K562 (cell line): ENCODE measurements around the gene DHX40.

ENCODE experiments used
- NCOA6 ChIP-seq: fragments of 450-650 bp; IDR thresholded peaks from 2 replicates; pipeline ENCODE4 v1.6.1; 2017; ENCODE audit warnings: mild to moderate bottlenecking
- TF ChIP-seq, protein P1 (sequence below), 3 experiments: IDR thresholded peaks in 2 of 3; conservative IDR thresholded peaks in 1 of 3; 2 replicates each; pipeline ENCODE4 v1.5.1; 2011 to 2012; ENCODE audit warnings: low read length in 3 of 3, mild to moderate bottlenecking in 3 of 3, control low read depth in 2 of 3, improper control_type of control experiment in 1 of 3, inconsistent platforms in 1 of 3, low read depth in 1 of 3, mixed read lengths in 1 of 3, moderate library complexity in 1 of 3; ENCODE audit not compliant: insufficient read depth in 2 of 3
- TF ChIP-seq, protein P2 (sequence below): fragments of 200-800 bp; sonication (Bioruptor generic); IDR thresholded peaks from 2 replicates; pipeline ENCODE4 v1.6.1; 2017; ENCODE audit warnings: missing genetic modification characterization, missing compliant biosample characterization

DNA sequence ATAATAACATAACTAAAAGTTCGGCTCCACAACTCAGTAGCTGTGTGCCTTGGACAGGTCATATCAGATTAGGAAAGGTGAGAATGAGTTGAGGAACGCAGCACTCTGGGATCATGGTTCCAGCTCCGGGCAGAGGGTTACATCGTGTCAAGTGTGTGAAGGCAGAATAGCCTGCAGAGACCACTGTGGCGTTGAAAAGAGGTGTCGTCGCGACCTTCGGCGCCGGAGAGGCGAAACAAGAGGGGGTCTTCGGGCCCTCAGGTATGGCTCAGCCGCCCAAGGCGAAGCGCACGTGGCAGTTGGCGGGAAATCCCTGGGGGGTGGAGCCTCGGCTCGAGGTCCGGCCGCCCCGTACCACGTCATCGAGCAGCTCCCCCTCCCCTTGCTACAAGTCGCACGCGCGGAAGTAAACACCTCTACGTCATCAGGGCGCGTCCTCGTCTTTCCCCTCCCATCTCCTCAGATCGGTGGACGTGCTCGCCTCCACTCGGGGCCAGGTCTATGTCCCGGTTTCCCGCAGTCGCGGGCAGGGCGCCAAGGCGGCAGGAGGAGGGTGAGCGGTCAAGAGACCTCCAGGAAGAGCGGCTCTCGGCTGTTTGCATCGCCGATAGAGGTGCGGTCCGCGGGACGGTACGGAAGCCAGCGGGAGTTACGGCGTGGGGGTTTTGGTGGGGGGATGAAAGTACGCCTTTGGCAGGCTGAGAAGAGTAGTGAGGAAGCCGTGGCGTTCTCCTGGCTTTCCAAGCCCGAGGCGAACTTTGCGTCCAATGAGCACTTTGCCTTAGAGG, at the start of gene DHX40:
- TF ChIP-seq, protein P1, sequence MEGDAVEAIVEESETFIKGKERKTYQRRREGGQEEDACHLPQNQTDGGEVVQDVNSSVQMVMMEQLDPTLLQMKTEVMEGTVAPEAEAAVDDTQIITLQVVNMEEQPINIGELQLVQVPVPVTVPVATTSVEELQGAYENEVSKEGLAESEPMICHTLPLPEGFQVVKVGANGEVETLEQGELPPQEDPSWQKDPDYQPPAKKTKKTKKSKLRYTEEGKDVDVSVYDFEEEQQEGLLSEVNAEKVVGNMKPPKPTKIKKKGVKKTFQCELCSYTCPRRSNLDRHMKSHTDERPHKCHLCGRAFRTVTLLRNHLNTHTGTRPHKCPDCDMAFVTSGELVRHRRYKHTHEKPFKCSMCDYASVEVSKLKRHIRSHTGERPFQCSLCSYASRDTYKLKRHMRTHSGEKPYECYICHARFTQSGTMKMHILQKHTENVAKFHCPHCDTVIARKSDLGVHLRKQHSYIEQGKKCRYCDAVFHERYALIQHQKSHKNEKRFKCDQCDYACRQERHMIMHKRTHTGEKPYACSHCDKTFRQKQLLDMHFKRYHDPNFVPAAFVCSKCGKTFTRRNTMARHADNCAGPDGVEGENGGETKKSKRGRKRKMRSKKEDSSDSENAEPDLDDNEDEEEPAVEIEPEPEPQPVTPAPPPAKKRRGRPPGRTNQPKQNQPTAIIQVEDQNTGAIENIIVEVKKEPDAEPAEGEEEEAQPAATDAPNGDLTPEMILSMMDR (IDR thresholded peaks at IDR 0.05 in 2 of 3, conservative IDR thresholded peaks at IDR 0.05 in 1 of 3; ENCODE audit: insufficient read depth in 2 of 3, low read depth in 1 of 3, low read length in 3 of 3), result no peak; a peak in 1 of 6 replicates
- peak; percentile 70; the same call in 1 of the 2 replicates for TF ChIP-seq NCOA6
- TF ChIP-seq, protein P2, sequence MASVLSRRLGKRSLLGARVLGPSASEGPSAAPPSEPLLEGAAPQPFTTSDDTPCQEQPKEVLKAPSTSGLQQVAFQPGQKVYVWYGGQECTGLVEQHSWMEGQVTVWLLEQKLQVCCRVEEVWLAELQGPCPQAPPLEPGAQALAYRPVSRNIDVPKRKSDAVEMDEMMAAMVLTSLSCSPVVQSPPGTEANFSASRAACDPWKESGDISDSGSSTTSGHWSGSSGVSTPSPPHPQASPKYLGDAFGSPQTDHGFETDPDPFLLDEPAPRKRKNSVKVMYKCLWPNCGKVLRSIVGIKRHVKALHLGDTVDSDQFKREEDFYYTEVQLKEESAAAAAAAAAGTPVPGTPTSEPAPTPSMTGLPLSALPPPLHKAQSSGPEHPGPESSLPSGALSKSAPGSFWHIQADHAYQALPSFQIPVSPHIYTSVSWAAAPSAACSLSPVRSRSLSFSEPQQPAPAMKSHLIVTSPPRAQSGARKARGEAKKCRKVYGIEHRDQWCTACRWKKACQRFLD (CRISPR knock-in tag), result peak; percentile 97
